ENCODE results near the gene RUSC1.

RUSC1 gene

GRCh38 chr1:155309423-155310021, 11.2 kb upstream of the RUSC1 start:
- H3K36me3 ChIP-seq (replicated peaks in 1 of 2; ENCODE audit: control insufficient read depth in 2 of 2, insufficient read depth in 2 of 2, low read length in 2 of 2), result peaks cover 20 to 49% of the 10 kb centered on the region in 2 donors
- H3K23ac ChIP-seq (ENCODE audit: low read depth, low read length, poor library complexity), result peak overlapping the region; percentile 1
- peak overlapping the region; percentile 31 for H2AK5ac ChIP-seq (ENCODE audit: low read depth, low read length)

GRCh38 chr1:155313261-155313660, 7.4 kb upstream of the RUSC1 start:
- DNase-seq (ENCODE audit: low spot score), result no peak
- no CpG with 5 or more reads among the region's 8 CpGs for WGBS, 2 donors (ENCODE audit: extremely low coverage in 2 of 2, insufficient read length in 2 of 2, insufficient replicate concordance in 1 of 2)
- H3K4me2 ChIP-seq (ENCODE audit: insufficient read depth, low read length, poor library complexity, severe bottlenecking), result no peak overlapping the region

More at GRCh38 chr1:155309423-155310021, 11.2 kb upstream of the RUSC1 start:
- Histone ChIP-seq H2BK5ac (ENCODE audit: low read length) (peak overlapping the region; percentile 82), H4K8ac (ENCODE audit: low read depth, low read length) (no peak overlapping the region), H3K14ac (ENCODE audit: low read length) (peak overlapping the region; percentile 65), H2AFZ (ENCODE audit: low read length) (no peak overlapping the region), H3K9me3 (replicated peaks in 1 of 2; ENCODE audit: control insufficient read depth in 2 of 2, insufficient read depth in 1 of 2, low read depth in 1 of 2, low read length in 2 of 2) (no peaks in the 10 kb centered on the region), H2BK12ac (ENCODE audit: low read length) (no peak overlapping the region), H3K27ac (replicated peaks; ENCODE audit: low read length) (peak overlapping the region; percentile 77), H3K9ac (ENCODE audit: low read depth, low read length, poor library complexity) (peak overlapping the region; percentile 91), H3K4me1 (ENCODE audit: control insufficient read depth in 2 of 2, insufficient read depth in 1 of 2, low read depth in 1 of 2, low read length in 2 of 2) (peaks cover 17 to 21% of the 10 kb centered on the region in 2 donors), H2BK15ac (ENCODE audit: low read length) (no peak overlapping the region), H2BK120ac (ENCODE audit: low read depth, low read length) (peak overlapping the region; percentile 64), H3K18ac (ENCODE audit: low read length) (peak overlapping the region; percentile 84), H3K4me2 (ENCODE audit: insufficient read depth, low read length, poor library complexity, severe bottlenecking) (peak overlapping the region; percentile 87), H3K4me3 (ENCODE audit: low read length in 2 of 2) (peak overlapping the region; percentile 84 to 97), H3K4ac (ENCODE audit: low read length) (no peak overlapping the region), H3K27me3 (ENCODE audit: control insufficient read depth in 3 of 3, insufficient read depth in 3 of 3, low read depth in 1 of 3, low read length in 3 of 3) (no peaks in the 10 kb centered on the region), H3K79me1 (ENCODE audit: low read depth, low read length) (peaks cover 13% of the 10 kb centered on the region), H4K91ac (ENCODE audit: low read depth, low read length, poor library complexity) (no peak overlapping the region)
- no peak for DNase-seq (ENCODE audit: low spot score)
- no CpG with 5 or more reads among the region's 11 CpGs for WGBS, 2 donors (ENCODE audit: extremely low coverage in 2 of 2, insufficient read length in 2 of 2, insufficient replicate concordance in 1 of 2)

DNA sequence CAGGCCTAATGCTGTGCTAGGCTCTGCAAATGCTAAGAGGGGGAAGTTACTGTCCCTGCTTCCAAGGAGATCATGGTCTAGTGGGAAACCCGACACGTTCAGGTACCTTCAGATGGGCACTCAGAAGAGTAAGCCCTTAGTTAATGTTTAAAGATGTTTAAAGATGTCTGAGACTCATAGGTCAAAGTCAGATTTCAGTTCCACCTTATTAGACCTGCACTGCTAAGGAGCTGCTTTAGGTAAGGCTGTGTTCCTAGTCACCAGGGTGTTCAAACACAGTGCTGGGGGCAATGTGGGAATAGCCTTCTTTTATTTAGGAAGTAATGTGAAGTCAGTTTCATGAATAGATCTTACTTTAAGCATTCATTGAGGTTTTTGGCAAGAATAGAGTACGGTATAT, 3.8 kb upstream of the RUSC1 start:
- no peak overlapping the region for H2BK12ac ChIP-seq (ENCODE audit: low read length)
- H3K14ac ChIP-seq (ENCODE audit: low read length), result no peak overlapping the region
- H3K23ac ChIP-seq (ENCODE audit: low read depth, low read length, poor library complexity), result no peak overlapping the region
- peaks cover 11 to 12% of the 10 kb centered on the region in 2 donors for H3K4me1 ChIP-seq (ENCODE audit: control insufficient read depth in 2 of 2, insufficient read depth in 1 of 2, low read depth in 1 of 2, low read length in 2 of 2)
- no peak overlapping the region for H3K4me2 ChIP-seq (ENCODE audit: insufficient read depth, low read length, poor library complexity, severe bottlenecking)
- H3K36me3 ChIP-seq (replicated peaks in 1 of 2; ENCODE audit: control insufficient read depth in 2 of 2, insufficient read depth in 2 of 2, low read length in 2 of 2), result peaks cover 45 to 96% of the 10 kb centered on the region in 2 donors
- H3K9ac ChIP-seq (ENCODE audit: low read depth, low read length, poor library complexity), result no peak overlapping the region
- no peak overlapping the region for H2BK5ac ChIP-seq (ENCODE audit: low read length)
- H2BK120ac ChIP-seq (ENCODE audit: low read depth, low read length), result no peak overlapping the region
- H4K8ac ChIP-seq (ENCODE audit: low read depth, low read length), result no peak overlapping the region
- no peak for DNase-seq (ENCODE audit: low spot score)
- no peak overlapping the region for H2AK5ac ChIP-seq (ENCODE audit: low read depth, low read length)
- no peak overlapping the region for H3K4ac ChIP-seq (ENCODE audit: low read length)
- H3K4me3 ChIP-seq (ENCODE audit: low read length in 2 of 2), result no peak overlapping the region
- WGBS, 2 donors (ENCODE audit: extremely low coverage in 2 of 2, insufficient read length in 2 of 2, insufficient replicate concordance in 1 of 2), result no CpG with 5 or more reads among the region's 3 CpGs
- H2AFZ ChIP-seq (ENCODE audit: low read length), result no peak overlapping the region
- no peaks in the 10 kb centered on the region for H3K9me3 ChIP-seq (replicated peaks in 1 of 2; ENCODE audit: control insufficient read depth in 2 of 2, insufficient read depth in 1 of 2, low read depth in 1 of 2, low read length in 2 of 2)
- no peak overlapping the region for H3K27ac ChIP-seq (replicated peaks; ENCODE audit: low read length)
- no peaks in the 10 kb centered on the region for H3K27me3 ChIP-seq (ENCODE audit: control insufficient read depth in 3 of 3, insufficient read depth in 3 of 3, low read depth in 1 of 3, low read length in 3 of 3)
- H3K79me1 ChIP-seq (ENCODE audit: low read depth, low read length), result peaks cover 9% of the 10 kb centered on the region
- no peak overlapping the region for H2BK15ac ChIP-seq (ENCODE audit: low read length)
- H3K18ac ChIP-seq (ENCODE audit: low read length), result no peak overlapping the region
- H4K91ac ChIP-seq (ENCODE audit: low read depth, low read length, poor library complexity), result no peak overlapping the region

More at GRCh38 chr1:155313261-155313660, 7.4 kb upstream of the RUSC1 start:
- no peak overlapping the region for H2BK12ac ChIP-seq (ENCODE audit: low read length)
- H3K14ac ChIP-seq (ENCODE audit: low read length), result no peak overlapping the region
- H3K4ac ChIP-seq (ENCODE audit: low read length), result no peak overlapping the region
- H4K8ac ChIP-seq (ENCODE audit: low read depth, low read length), result no peak overlapping the region
- no peak overlapping the region for H2AFZ ChIP-seq (ENCODE audit: low read length)
- no peak overlapping the region for H2BK15ac ChIP-seq (ENCODE audit: low read length)
- no peaks in the 10 kb centered on the region for H3K27me3 ChIP-seq (ENCODE audit: control insufficient read depth in 3 of 3, insufficient read depth in 3 of 3, low read depth in 1 of 3, low read length in 3 of 3)
- H4K91ac ChIP-seq (ENCODE audit: low read depth, low read length, poor library complexity), result no peak overlapping the region
- no peak overlapping the region for H2BK5ac ChIP-seq (ENCODE audit: low read length)
- H3K23ac ChIP-seq (ENCODE audit: low read depth, low read length, poor library complexity), result no peak overlapping the region
- no peak overlapping the region for H2BK120ac ChIP-seq (ENCODE audit: low read depth, low read length)
- H3K9ac ChIP-seq (ENCODE audit: low read depth, low read length, poor library complexity), result no peak overlapping the region
- H3K27ac ChIP-seq (replicated peaks; ENCODE audit: low read length), result no peak overlapping the region
- no peak overlapping the region for H3K18ac ChIP-seq (ENCODE audit: low read length)
- H3K4me3 ChIP-seq (ENCODE audit: low read length in 2 of 2), result no peak overlapping the region
- H3K36me3 ChIP-seq (replicated peaks in 1 of 2; ENCODE audit: control insufficient read depth in 2 of 2, insufficient read depth in 2 of 2, low read length in 2 of 2), result peaks cover 35 to 84% of the 10 kb centered on the region in 2 donors
- H3K9me3 ChIP-seq (replicated peaks in 1 of 2; ENCODE audit: control insufficient read depth in 2 of 2, insufficient read depth in 1 of 2, low read depth in 1 of 2, low read length in 2 of 2), result no peaks in the 10 kb centered on the region
- no peak overlapping the region for H2AK5ac ChIP-seq (ENCODE audit: low read depth, low read length)
- H3K79me1 ChIP-seq (ENCODE audit: low read depth, low read length), result peaks cover 18% of the 10 kb centered on the region
- peaks cover 11 to 15% of the 10 kb centered on the region in 2 donors for H3K4me1 ChIP-seq (ENCODE audit: control insufficient read depth in 2 of 2, insufficient read depth in 1 of 2, low read depth in 1 of 2, low read length in 2 of 2)

DNA sequence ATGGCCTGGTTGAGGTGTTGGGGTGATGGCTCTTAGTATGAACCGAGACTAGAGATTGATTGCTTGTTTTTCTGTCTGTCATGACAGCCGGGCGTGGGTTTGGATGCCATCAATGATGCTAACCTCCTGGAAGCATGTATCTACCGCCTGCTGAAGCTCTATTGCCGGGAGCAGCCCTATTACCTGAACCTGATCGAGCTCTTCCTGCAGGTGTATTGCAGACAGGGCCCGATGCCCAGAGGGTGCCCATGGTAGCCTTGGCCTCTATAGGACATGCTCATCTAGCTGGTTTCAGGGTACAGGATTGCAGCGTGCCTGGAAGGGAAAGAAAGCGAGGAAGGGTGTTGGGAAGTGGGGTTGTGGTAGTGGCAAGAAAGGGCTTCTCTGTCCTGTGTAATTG, 2.6 kb upstream of the RUSC1 start:
- Histone ChIP-seq H3K27ac (replicated peaks; ENCODE audit: low read length) (no peak overlapping the region), H3K27me3 (ENCODE audit: control insufficient read depth in 3 of 3, insufficient read depth in 3 of 3, low read depth in 1 of 3, low read length in 3 of 3) (no peaks in the 10 kb centered on the region), H3K23ac (ENCODE audit: low read depth, low read length, poor library complexity) (no peak overlapping the region), H3K36me3 (replicated peaks in 1 of 2; ENCODE audit: control insufficient read depth in 2 of 2, insufficient read depth in 2 of 2, low read length in 2 of 2) (peaks cover 37 to 85% of the 10 kb centered on the region in 2 donors), H2BK5ac (ENCODE audit: low read length) (no peak overlapping the region), H2BK120ac (ENCODE audit: low read depth, low read length) (no peak overlapping the region), H3K9me3 (replicated peaks in 1 of 2; ENCODE audit: control insufficient read depth in 2 of 2, insufficient read depth in 1 of 2, low read depth in 1 of 2, low read length in 2 of 2) (no peaks in the 10 kb centered on the region), H4K91ac (ENCODE audit: low read depth, low read length, poor library complexity) (no peak overlapping the region), H3K4ac (ENCODE audit: low read length) (no peak overlapping the region), H3K4me1 (ENCODE audit: control insufficient read depth in 2 of 2, insufficient read depth in 1 of 2, low read depth in 1 of 2, low read length in 2 of 2) (peaks cover 16 to 17% of the 10 kb centered on the region in 2 donors), H3K18ac (ENCODE audit: low read length) (no peak overlapping the region), H4K8ac (ENCODE audit: low read depth, low read length) (no peak overlapping the region), H3K4me2 (ENCODE audit: insufficient read depth, low read length, poor library complexity, severe bottlenecking) (no peak overlapping the region), H3K79me1 (ENCODE audit: low read depth, low read length) (peaks cover 8% of the 10 kb centered on the region), H3K14ac (ENCODE audit: low read length) (no peak overlapping the region), H2BK12ac (ENCODE audit: low read length) (no peak overlapping the region), H2BK15ac (ENCODE audit: low read length) (no peak overlapping the region), H3K4me3 (ENCODE audit: low read length in 2 of 2) (no peak overlapping the region), H3K9ac (ENCODE audit: low read depth, low read length, poor library complexity) (no peak overlapping the region), H2AFZ (ENCODE audit: low read length) (no peak overlapping the region), H2AK5ac (ENCODE audit: low read depth, low read length) (no peak overlapping the region)
- no CpG with 5 or more reads among the region's 9 CpGs for WGBS, 2 donors (ENCODE audit: extremely low coverage in 2 of 2, insufficient read length in 2 of 2, insufficient replicate concordance in 1 of 2)
- DNase-seq (ENCODE audit: low spot score), result no peak

All from neuronal stem cell (in vitro differentiated cells).